BE2C (cell line): ENCODE data around the gene CELA3A.

Source experiments
- DNase-seq: peaks from one replicate; pipeline ENCODE4 v3.0.0-alpha.2; 2020
- H3K27me3 ChIP-seq: fragments of 250-450 bp; sonication (Bioruptor Pico); 2 replicates; pipeline ENCODE4 v1.5.1; 2020; ENCODE audit warnings: mild to moderate bottlenecking
- H3K36me3 ChIP-seq: fragments of 250-450 bp; sonication (Bioruptor Pico); 2 replicates; pipeline ENCODE4 v1.5.1; 2020; ENCODE audit warnings: mild to moderate bottlenecking
- H3K4me1 ChIP-seq: fragments of 250-450 bp; sonication (Bioruptor Pico); 2 replicates; pipeline ENCODE4 v1.5.1; 2020
- H3K4me3 ChIP-seq: 2 replicates; pipeline ENCODE4 v1.5.1; 2011; ENCODE audit warnings: low read depth, low read length
- H3K9me3 ChIP-seq: fragments of 250-450 bp; sonication (Bioruptor Pico); 2 replicates; pipeline ENCODE4 v1.5.1; 2020
- TF ChIP-seq, protein P1 (sequence below): IDR thresholded peaks from 2 replicates; pipeline ENCODE4 v1.5.1; 2012; ENCODE audit warnings: mild to moderate bottlenecking, low read depth, low read length

CELA3A gene

DNA sequence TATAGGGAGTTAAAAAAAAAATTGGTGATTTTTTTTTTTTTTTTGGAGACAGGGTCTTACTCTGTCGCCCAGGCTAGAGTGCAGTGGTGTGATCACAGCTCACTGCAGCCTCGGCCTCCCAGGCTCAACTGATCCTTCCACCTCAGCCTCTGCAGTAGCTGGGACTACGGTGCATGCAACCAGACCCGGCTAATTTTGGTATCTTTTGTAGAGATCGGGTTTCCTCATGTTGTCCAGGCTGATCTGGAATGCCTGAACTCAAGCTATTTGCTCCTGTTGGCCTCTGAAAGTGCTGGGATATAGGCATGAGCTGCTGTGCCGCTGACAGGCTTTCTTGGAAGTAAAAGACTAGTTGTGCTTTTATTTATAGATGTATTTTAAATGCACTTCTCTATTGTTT, 54.0 kb downstream of the CELA3A start:
- Histone ChIP-seq H3K27me3 (no peaks in the 10 kb centered on the region), H3K36me3 (no peaks in the 10 kb centered on the region), H3K9me3 (no peaks in the 10 kb centered on the region), H3K4me3 (no peak overlapping the region), H3K4me1 (no peaks in the 10 kb centered on the region)
- no peak for DNase-seq
- TF ChIP-seq, protein P1, sequence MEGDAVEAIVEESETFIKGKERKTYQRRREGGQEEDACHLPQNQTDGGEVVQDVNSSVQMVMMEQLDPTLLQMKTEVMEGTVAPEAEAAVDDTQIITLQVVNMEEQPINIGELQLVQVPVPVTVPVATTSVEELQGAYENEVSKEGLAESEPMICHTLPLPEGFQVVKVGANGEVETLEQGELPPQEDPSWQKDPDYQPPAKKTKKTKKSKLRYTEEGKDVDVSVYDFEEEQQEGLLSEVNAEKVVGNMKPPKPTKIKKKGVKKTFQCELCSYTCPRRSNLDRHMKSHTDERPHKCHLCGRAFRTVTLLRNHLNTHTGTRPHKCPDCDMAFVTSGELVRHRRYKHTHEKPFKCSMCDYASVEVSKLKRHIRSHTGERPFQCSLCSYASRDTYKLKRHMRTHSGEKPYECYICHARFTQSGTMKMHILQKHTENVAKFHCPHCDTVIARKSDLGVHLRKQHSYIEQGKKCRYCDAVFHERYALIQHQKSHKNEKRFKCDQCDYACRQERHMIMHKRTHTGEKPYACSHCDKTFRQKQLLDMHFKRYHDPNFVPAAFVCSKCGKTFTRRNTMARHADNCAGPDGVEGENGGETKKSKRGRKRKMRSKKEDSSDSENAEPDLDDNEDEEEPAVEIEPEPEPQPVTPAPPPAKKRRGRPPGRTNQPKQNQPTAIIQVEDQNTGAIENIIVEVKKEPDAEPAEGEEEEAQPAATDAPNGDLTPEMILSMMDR: no peak

DNA sequence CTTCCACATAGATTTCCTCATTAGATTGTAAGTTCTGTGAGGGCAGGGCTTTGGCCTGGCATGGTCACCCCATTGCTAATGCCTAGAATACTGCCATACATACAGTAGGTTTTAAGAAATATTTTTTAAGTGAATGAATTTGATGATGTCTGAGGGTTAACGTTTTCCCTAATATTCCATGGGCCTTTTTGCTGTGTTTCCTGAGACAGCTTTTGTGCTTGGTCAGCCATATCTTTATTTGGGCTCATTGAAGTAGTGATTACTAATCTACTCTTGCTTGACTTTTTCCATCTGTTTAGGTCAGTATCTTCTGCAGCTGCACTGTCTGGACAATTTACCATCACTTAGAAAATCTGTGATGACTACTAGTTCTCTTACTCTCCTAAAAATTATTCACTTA, 54.6 kb downstream of the CELA3A start:
- DNase-seq: no peak
- Histone ChIP-seq H3K36me3 (no peaks in the 10 kb centered on the region), H3K4me1 (no peaks in the 10 kb centered on the region), H3K27me3 (no peaks in the 10 kb centered on the region), H3K9me3 (no peaks in the 10 kb centered on the region), H3K4me3 (no peak overlapping the region)
- TF ChIP-seq, protein P1: no peak

DNA sequence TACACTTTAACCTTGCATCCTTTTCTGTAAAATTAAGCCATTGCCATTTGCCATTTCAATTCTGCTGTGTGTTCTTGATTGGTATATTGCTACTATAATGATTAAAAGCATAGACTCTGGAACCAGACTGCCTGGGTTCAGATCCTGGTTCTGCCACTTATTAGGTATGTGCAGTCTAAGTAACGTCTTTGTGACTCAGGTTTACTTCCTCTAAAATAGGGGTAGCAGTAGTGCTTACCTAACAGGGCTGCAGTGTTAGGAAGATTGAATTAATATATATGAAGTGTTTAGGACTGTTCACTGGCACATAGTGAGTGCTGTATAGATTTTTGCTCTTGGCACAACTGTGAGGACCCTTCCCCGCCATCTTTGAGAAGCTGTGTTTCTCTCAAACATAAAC, 55.5 kb downstream of the CELA3A start:
- TF ChIP-seq, protein P1: no peak
- H3K4me3 ChIP-seq: no peak overlapping the region
- no peaks in the 10 kb centered on the region for H3K9me3 ChIP-seq
- no peaks in the 10 kb centered on the region for H3K27me3 ChIP-seq
- no peaks in the 10 kb centered on the region for H3K4me1 ChIP-seq
- no peaks in the 10 kb centered on the region for H3K36me3 ChIP-seq
- DNase-seq: no peak

DNA sequence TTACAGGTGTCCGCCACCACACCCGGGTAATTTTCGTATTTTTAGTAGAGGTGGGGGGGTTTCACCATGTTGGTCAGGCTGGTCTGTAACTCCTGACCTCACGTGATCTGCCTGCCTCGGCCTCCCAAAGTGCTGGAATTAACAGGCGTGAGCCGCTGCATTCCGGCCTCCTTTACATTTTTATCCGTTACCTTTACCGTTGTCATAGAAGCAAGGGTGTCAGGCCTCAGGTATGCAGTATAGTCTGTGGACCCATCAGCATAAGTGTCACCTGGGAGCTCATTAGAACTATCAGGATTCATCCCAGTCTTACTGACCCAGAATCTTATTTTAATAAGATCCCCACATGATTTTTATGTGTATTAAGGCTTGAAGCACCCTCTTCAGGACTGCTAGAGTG, 56.4 kb downstream of the CELA3A start:
- Histone ChIP-seq H3K9me3 (no peaks in the 10 kb centered on the region), H3K4me1 (no peaks in the 10 kb centered on the region), H3K36me3 (no peaks in the 10 kb centered on the region), H3K4me3 (no peak overlapping the region), H3K27me3 (no peaks in the 10 kb centered on the region)
- no peak for DNase-seq
- TF ChIP-seq, protein P1: no peak
